GM21528 (cell line): ENCODE data around the gene AKR1D1.
A peak's percentile ranks its signal among the peaks of the same experiment; 100 is the strongest.

Source experiments
- ATAC-seq: cut with Tn5 transposase; IDR thresholded peaks from one replicate; pipeline ENCODE4 v1.9.1; 2021; ENCODE audit warnings: mild to moderate bottlenecking, moderate library complexity; ENCODE audit not compliant: unreplicated experiment, low FRiP score

Gene AKR1D1

GRCh38 chr7:138158739-138159528 lies 82.7 kb downstream of the AKR1D1 start:
- no peak for ATAC-seq

GRCh38 chr7:138161600-138162081 lies 85.4 kb downstream of the AKR1D1 start:
- ATAC-seq = peak; percentile 100

- no peak for ATAC-seq
These were observed 86.0 kb downstream of the AKR1D1 start for GRCh38 chr7:138162236-138162635.

GRCh38 chr7:138163800-138164199 lies 87.5 kb downstream of the AKR1D1 start:
- no peak for ATAC-seq

- ATAC-seq = no peak
These were observed 88.5 kb downstream of the AKR1D1 start for GRCh38 chr7:138164804-138165203.

GRCh38 chr7:138166681-138167080 lies 90.4 kb downstream of the AKR1D1 start:
- no peak for ATAC-seq

GRCh38 chr7:138167222-138167621 lies 91.0 kb downstream of the AKR1D1 start:
- no peak for ATAC-seq

- ATAC-seq = no peak
These were observed 91.6 kb downstream of the AKR1D1 start for GRCh38 chr7:138167869-138168296.
